K562 (cell line): Measurements from ENCODE around the gene TRIM27. TPM values are rescaled to one million over a fixed set of nuclear protein-coding genes. Genes with fewer than 3 reads are reported as not detected.

ENCODE experiments used
- HNRNPH1 ChIP-seq: fragments of 200-400 bp; formaldehyde crosslinking; optimal IDR thresholded peaks from 2 replicates; pipeline ENCODE3; 2017; ENCODE audit warnings: low read depth, mild to moderate bottlenecking, low read length, moderate library complexity
- MGA ChIP-seq: fragments of 450-650 bp; IDR thresholded peaks from 2 replicates; pipeline ENCODE4 v1.6.1; 2016; ENCODE audit warnings: mild to moderate bottlenecking, moderate library complexity
- USF1 ChIP-seq: sonication (generic); formaldehyde crosslinking; IDR thresholded peaks from 2 replicates; pipeline ENCODE4 v1.9.0; 2022; ENCODE audit warnings: mild to moderate bottlenecking, missing genetic modification reagents
- polyA plus RNA-seq, 8 experiments: library from polyadenylated mRNA; depleted of rRNA in 4 of 8; stranded (reverse) in 5 of 8; unstranded in 3 of 8; fragments of >200 nt; fragmentation: Nextera tagmentation in 2 of 8; fragmentation: Illumina TruSeq in 1 of 8; extraction: Ambion mirVana in 2 of 8; extraction: Trizol in 1 of 8; gene quantifications; 2 replicates each; pipeline versions ENCODE4 v1.2.1 to v1.2.3, GENCODE V29; 2011 to 2014; ENCODE audit warnings: inconsistent platforms in 1 of 8, missing spikeins in 1 of 8
- total RNA-seq, 7 experiments: library from RNA; depleted of rRNA in 6 of 7; stranded (reverse); fragments of >200 nt in 6 of 7; fragmentation: Illumina TruSeq in 2 of 7; extraction: Trizol in 2 of 7; gene quantifications; 2 replicates each; pipeline versions ENCODE4 v1.2.1 to v1.2.3, GENCODE V29; 2011 to 2021; ENCODE audit warnings: low replicate concordance in 1 of 7
- TF ChIP-seq, protein P1 (sequence below): fragments of 200-800 bp; sonication (Bioruptor generic); IDR thresholded peaks from 2 replicates; pipeline ENCODE4 v1.6.1; 2016; ENCODE audit warnings: missing genetic modification characterization, missing compliant biosample characterization

The TRIM27 gene
- total and polyA plus RNA-seq, 9 of the 15 experiments (the other 6 are each of a cell fraction or from before 2014, with no cell fraction given): 37.7 to 235 (median 122) TPM

DNA sequence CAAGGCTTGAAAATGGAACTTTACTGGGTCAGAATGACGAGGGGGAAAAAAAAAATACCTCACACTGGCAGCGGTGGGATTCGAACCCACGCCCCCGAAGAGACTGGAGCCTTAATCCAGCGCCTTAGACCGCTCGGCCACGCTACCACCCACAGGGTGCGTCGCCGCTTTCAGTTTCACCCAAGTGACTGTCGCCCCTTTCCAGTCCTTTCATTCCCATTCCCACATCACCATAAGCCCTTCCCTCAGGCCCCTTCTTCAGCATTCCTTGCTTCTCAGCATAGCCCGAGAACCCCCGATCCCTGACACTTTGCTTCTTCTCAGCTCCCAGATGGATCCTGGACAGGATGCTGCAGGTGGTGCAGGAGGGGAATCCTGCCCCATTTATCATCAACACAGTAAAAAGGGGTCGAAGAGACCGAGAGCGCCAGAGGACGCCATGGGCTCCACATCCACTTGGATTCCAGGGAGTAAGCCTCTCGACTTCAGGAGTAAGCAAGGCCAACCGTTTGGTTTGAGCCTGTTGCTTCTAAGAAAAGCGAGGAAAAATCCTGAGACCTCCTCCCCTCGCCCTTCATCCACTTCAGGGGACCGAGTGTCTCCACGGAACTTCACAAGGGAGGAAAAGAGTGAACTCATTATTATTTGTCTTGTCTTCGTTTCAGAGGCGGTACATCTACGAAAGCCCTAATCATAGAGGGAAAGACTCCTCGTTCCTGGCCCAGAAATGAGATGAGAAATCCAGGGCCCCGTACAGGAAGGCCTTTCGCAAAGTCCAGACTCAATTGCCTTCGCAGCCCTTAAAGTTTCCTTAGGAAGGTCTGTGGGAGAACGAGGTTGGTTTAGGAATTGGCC is 20.0 kb upstream of the TRIM27 start (continued):
- TF ChIP-seq USF1 (CRISPR knock-in tag): peak; percentile 39; the same call in 1 of the 2 replicates
- no peak for TF ChIP-seq HNRNPH1
- TF ChIP-seq MGA: no peak
- TF ChIP-seq, protein P1, sequence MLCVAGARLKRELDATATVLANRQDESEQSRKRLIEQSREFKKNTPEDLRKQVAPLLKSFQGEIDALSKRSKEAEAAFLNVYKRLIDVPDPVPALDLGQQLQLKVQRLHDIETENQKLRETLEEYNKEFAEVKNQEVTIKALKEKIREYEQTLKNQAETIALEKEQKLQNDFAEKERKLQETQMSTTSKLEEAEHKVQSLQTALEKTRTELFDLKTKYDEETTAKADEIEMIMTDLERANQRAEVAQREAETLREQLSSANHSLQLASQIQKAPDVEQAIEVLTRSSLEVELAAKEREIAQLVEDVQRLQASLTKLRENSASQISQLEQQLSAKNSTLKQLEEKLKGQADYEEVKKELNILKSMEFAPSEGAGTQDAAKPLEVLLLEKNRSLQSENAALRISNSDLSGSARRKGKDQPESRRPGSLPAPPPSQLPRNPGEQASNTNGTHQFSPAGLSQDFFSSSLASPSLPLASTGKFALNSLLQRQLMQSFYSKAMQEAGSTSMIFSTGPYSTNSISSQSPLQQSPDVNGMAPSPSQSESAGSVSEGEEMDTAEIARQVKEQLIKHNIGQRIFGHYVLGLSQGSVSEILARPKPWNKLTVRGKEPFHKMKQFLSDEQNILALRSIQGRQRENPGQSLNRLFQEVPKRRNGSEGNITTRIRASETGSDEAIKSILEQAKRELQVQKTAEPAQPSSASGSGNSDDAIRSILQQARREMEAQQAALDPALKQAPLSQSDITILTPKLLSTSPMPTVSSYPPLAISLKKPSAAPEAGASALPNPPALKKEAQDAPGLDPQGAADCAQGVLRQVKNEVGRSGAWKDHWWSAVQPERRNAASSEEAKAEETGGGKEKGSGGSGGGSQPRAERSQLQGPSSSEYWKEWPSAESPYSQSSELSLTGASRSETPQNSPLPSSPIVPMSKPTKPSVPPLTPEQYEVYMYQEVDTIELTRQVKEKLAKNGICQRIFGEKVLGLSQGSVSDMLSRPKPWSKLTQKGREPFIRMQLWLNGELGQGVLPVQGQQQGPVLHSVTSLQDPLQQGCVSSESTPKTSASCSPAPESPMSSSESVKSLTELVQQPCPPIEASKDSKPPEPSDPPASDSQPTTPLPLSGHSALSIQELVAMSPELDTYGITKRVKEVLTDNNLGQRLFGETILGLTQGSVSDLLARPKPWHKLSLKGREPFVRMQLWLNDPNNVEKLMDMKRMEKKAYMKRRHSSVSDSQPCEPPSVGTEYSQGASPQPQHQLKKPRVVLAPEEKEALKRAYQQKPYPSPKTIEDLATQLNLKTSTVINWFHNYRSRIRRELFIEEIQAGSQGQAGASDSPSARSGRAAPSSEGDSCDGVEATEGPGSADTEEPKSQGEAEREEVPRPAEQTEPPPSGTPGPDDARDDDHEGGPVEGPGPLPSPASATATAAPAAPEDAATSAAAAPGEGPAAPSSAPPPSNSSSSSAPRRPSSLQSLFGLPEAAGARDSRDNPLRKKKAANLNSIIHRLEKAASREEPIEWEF (CRISPR knock-in tag): no peak
